Stimulated activated CD4-positive, alpha-beta T cell treated with anti-CD3 and anti-CD28 coated beads, Interleukin-12 subunit alpha, Interleukin-12 subunit beta, amount 100 ng/mL, for 24 hours (primary cell): ENCODE measurements around the gene ZFP37.
"Not testable (repeated sequence)": the region's sequence is repeated elsewhere in the genome, so short reads cannot be mapped to it uniquely, and the experiment has no call there.

ENCODE experiments used
- DNase-seq, 2 experiments: peaks; one replicate each; pipeline ENCODE4 v3.0.0-alpha.2; 2020; ENCODE audit warnings: low read depth in 2 of 2

Gene ZFP37

DNA sequence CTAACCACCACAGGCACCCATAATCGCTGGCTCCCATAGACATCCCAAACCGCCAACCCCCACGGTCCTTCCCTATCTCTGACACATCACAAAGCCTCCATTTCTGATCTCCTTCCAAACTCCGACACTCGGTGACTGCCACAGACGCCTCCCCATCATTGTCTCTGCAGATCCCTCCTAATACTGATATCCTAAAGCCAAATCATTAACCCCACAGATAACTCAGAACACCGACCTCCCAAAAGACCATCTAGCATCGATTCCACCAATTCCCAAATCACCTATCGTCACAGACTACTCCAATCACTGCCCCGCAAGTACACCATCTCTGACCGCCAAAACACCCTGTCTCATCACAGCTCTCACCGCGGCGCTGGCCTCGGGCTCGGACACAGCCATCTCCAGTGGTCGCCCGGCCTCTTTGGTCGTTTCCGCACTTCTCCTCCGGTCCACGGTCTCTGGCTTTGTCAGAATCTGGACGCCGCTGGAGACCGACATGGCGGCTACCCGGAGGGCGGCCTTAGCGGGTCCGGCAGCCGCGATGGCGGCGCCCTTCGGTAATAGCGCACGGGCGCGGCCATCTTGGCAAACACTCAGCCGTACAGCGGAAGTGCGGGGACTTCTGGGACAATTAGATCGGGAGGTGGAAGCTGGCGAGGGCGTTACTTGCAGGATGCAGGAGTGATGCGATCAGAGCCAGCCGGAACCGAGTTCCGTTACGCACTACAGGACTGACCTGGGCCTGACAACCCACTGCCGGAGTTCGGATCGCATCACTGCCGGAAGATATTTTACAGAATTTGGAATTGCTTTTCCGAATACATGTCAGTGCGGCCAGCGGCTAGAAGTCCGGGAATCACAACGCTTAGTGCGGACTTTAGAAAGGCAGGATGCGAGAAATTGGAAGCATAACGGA lies at the start of gene ZFP37:
Gene ZFP37 (minus strand): TSS at position 534 of the 916 bp plus-strand sequence. CDS start 36 bp downstream, at position 498.
- peak; percentile 66 to 68 for DNase-seq

DNA sequence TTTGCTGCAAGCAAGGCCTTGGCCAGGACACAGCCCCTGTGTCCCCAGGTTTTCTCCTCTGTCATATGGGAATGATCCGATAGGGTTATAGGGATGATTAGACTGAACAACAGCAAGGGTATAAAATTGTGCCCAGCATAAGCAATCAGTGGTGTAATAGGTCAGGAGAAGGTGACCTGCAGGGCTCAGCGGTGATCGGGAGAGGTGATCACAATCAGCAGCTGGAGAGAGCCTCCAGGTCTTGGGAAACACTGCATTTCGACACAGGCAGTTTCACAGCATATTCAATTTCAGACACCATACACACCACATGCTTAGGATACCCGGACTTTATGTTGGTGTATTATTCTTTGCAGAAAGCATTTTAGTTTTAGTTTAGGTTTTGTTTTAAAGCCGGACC lies 48.8 kb upstream of the ZFP37 start:
- DNase-seq: not testable (repeated sequence)

DNA sequence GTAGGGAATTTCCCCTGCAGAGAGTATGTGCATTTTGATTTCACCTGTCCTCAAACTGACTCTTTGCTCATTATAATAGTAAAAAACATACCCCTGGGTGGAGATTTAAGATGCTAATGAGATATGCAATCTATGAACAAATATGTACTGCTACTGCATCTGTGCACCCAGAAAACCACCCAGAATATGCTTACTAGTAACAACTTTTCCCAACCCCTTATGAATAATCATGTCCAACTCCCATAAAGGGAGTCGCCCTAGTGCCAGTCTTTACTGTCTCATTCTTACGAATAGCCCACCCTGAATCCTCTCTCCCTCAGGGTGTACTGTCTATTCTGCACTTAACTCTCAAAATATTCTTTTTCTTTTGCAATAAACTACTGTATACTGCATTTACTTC lies 39.0 kb upstream of the ZFP37 start:
- no peak for DNase-seq

DNA sequence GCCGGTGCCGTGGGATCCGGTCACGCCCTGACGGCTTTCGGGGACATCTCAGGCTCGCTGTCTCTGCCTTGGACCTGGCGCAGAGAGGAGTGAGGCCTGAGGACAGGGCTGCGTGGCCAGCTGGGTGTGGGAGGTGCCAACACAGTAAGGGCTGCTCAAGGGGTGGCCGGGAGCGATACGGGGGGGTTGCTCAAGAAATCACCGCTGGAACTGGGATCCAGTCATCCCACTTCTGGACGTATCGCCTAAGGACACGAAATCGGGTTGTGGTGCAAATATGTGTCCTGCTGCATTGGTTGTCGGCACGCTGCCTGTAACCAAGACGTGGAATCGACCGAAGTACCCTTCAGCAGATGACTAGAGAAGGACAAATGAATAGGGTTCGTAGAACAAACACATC lies 33.4 kb upstream of the ZFP37 start:
- DNase-seq: not testable (repeated sequence)

DNA sequence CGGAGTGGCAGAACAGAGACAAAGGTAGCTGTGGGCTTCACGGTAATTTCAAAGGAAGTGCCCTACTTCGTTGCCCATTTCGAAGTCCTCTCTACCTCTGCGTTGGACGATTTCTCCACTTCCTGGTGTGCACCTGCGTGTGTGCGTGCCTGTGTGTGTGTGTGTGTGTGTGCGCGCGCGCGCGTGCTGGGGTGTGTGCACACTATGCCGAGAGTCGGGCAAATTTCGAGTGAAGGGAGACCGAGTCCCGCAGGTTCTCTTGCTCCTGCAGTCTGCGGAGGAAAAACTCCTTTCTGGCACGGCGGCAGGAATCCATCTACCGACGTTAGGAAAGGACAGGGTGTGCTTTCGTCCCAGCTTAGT lies 32.6 kb upstream of the ZFP37 start:
- DNase-seq: not testable (repeated sequence)

DNA sequence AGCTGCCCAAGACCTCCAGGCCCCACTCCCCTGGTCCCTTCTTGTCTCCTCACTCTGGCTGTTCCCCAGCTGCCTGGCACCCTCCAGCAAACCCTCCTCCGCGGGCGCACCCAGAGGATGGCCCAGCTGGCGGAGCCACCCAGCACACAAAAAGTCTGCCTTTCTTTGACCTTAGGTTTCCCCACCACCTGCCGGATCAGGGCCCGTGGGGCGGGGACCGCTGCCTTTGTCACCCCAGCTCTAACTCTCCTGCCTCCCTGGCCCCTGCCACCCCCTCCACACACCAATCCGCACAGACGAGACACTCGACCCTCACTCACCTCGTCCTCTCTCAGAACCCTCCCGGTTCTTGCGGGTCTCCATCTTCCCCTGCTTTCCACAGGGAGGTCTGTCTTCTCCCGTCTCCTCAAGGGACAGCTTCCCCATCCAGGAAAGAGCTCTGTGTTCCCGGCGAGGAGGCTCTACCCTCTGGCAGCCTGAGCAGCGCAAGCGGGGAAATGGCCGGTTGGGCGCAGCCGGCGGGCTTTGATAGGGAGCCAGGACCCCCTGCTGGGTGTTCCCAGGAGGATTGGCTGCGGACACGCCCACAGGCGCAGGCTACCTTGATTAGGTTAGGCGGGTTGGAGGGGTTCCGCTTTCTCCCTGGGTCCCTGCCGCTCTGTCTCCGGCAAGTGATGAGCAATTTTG lies 32.1 kb upstream of the ZFP37 start:
- DNase-seq: not testable (repeated sequence)

DNA sequence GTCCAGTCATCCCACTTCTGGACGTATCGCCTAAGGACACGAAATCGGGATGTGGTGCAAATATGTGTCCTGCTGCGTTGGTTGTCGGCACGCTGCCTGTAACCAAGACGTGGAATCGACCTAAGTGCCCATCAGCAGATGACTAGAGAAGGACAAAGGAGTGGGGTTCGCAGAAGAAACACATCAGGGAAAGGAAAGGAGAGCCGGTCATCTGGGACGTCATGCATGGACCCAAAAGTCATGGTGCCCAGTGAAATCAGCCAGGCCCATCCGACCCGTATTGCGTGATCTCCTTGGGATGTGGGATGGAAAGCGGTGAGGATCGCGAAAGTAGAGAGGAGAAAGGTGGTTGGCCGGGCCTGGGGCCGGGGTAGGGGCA lies 6.4 kb upstream of the ZFP37 start:
- not testable (repeated sequence) for DNase-seq

DNA sequence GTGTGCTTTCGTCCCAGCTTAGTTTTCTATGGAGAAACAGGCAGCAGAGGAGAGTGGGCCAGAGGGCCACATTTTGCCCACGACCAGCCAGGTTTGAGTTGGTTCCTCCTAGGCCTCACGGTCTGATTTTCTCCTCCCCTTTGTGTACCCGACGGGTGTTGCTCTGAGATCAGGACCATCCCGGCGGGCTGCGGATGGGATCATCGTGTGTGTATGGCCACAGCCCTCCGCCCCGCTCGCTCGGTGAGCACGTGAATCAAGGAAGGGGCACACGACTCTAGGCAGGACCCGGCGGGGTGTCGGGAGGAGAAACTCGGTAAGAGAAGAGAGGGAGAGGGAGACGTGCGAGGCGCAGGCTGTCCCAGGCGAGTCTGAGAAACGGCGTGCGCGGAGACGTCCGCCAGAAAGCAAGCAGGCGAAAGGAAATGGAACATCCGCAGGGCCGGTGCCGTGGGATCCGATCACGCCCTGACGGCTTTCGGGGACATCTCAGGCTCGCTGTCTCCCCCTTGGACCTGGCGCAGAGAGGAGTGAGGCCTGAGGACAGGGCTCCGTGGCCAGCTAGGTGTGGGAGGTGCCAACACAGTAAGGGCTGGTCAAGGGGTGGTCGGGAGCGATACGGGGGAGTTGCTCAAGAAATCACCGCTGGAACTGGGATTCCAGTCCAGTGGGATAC lies 5.9 kb upstream of the ZFP37 start:
- DNase-seq: not testable (repeated sequence)

DNA sequence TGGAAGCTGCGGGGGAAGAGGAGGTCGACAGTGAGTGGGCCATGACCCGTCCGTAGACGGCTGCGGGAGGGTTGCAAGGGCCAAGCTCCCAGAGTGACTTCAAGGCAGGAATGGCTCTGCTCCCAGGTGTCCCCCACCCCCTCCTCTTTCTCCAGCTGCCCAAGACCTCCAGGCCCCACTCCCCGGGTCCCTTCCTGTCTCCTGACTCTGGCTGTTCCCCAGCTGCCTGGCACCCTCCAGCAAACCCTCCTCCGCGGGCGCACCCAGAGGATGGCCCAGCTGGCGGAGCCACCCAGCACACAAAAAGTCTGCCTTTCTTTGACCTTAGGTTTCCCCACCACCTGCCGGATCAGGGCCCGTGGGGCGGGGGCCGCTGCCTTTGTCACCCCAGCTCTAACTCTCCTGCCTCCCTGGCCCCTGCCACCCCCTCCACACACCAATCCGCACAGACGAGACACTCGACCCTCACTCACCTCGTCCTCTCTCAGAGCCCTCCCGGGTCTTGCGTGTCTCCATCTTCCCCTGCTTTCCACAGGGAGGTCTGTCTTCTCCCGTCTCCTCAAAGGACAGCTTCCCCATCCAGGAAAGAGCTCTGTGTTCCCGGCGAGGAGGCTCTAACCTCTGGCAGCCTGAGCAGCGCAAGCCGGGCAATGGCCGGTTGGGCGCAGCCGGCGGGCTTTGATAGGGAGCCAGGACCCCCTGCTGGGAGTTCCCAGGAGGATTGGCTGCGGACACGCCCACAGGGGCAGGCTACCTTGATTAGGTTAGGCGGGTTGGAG lies 4.7 kb upstream of the ZFP37 start:
- not testable (repeated sequence) for DNase-seq

DNA sequence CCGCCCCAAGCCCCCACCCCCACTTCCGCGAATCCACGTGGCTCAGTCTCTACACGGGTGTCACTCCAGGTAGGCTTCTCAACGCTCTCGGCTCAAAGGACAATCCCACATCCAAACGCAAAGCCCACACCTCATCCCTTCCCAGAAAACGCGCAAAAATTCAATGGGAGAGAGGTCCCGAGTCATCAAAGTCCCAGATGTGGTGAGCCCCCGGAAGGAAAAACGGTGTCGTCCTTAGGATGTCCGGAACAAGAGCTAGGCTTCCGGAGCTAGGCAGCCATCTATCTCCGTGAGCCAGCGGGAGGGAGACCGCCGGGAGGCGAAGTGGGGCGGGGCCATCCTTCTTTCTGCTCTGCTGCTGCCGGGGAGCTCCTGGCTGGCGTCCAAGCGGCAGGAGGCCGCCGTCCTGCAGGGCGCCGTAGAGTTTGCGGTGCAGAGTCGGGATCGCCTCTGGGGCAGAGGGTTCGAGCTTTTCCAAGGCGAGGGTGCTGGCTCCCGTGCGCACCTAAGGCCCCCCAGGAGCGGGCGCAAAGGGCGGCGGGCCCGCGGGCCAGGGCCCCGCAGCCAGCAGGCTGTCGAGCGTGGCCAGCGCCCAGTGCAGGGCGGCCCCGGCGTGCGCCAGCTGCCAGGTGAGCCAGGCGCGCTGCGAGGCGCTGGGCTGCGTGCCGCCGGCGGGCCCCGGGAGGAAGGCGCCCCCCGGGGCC lies 3.2 kb upstream of the ZFP37 start:
- DNase-seq: not testable (repeated sequence)

DNA sequence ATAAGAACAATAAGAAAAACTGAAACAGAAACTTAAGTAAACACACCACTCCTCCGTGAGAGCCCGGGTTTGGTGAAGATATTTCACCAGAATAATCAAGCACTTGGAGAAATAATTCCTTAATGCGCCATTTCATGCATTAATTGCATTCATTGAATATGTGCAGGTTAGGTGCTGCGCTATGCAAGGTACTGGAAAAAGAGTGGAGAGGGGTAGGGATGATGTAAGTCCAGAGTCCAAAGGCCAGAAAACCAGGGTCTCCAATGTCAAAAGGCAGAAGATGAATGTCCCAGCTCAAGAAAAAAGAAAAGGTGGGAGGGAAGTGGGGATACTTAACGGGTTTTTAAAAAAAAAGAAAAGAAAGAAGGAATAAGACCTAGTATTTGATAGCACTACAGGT lies 669 bp upstream of the ZFP37 start:
- DNase-seq: no peak

DNA sequence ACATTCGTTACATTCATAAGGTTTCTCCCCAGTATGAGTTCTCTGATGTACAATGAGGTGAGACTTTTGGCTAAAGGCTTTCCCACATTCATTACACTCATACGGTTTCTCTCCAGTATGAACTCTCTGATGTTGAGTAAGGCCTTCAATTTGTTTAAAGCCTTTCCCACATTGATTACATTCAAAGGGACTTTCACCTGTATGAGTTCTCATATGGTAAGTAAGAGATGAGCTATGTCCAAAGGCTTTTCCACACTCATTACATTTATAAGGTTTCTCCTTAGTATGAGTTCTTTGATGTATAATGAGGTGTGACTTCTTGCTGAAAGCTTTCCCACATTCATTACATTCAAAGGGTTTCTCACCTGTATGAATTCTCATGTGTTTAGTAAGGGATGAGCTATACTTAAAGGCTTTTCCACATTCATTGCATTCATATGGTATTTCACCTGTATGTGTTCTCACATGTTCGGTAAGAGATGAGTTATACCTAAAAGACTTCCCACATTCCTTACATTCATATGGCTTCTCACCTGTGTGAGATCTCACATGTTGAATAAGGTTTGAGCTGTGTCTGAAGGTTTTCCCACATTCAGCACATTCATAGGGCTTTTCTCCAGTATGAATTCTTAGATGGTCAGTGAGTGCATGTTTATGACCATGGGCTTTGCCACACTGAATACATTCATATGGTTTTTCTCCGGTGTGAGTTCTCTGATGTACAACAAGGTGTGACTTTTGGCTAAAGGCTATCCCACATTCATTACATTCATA lies 13.5 kb downstream of the ZFP37 start:
- no peak for DNase-seq

DNA sequence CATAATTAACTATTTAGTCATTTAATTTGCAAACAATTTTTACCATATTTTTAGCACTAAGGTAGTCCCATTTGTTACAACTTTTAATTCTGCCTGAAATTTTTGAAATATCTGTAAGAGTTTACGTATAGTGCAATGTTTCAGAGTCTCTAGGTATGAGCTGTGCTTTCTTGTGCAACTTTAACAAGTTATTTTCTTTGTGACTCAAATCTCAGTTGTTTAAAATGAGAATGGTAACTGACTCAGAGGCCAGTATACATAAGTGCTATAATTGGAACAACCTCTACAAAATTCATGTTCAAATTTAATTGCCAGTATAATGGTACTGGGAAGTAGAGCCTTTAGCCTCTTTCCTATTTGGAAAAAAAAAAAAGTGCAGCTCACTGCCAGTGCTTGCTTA lies 30.3 kb downstream of the ZFP37 start:
- no peak for DNase-seq

DNA sequence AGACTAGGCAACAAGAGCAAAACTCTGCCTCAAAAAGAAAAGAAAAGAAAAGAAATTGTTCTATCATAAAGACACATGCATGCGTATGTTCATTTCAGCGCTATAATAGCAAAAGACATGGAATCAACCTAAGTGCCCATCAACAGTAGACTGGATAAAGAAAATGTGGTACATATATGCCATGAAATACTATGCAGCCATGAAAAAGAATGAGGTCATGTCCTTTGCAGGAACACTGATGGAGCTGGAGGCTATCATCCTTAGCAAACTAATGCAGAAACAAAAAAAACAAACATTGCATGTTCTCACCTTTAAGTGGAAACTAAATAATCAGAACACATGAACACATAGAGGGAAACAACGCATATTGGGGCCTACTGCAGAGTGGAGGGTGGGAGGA lies 38.3 kb downstream of the ZFP37 start:
- DNase-seq: no peak

DNA sequence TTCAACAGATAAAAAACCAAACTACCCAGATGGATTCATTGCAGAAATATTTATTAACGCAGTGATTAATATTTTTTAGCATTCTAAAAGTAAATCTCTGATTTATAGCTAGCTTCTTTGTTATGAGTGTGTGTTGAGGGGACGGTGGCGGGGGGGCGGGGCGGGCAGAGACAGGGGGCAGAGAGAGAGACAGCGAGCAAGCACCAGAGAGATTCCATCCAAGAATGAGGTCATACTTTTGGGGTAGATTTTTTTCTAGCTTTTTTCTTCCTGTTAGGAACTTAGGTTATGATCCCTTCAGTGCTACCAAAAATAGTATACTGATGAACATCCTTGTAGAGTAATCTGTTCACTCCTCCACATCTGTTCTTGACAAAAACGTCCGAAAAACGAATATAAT lies 44.0 kb downstream of the ZFP37 start:
- no peak for DNase-seq

DNA sequence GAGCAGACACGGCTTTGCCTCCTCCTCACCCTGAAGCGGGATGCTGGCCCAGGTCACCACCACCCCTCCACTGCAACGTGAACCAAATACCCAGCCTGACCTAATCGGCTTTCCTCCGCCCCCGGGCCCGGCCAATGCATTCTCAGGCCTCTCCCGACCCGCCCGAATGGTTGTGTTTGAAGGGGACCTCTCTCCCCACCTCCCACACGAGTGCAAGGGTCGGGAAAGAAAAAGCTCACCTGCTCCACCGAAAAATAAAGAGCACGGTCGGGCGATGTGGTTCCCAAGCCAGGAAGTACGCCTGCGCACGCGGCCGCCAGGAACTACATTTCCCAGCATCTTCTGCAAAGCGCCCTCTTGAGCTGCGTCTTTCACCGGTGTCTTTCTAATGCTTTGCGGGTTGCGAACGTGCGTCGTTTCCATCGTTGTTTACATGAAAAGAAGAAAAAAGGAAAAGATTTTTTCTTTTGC lies 44.6 kb downstream of the ZFP37 start, which contains the start of gene ZNF883:
Gene ZNF883 (minus strand): TSS at position 282 of the 471 bp plus-strand sequence.
- peak; percentile 3 to 13 for DNase-seq

DNA sequence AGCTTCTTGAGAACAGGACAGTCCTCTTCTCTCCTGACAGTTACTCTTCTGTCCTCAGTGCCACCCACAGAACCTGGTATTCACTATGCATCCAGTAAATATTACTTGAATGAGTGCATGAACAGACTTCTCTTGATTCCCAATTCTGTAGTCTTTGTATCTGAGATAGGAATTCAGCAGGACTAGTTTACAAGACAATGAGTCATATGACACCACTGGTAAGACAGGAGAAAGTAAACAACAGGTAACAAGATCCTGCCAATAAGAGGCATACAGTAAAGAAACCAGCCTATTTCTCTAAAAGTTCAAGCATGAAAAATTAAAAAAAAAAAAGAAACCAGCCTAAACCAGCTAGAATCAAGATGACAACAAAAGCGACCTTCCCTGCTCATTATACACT lies 50.7 kb downstream of the ZFP37 start:
- no peak for DNase-seq

DNA sequence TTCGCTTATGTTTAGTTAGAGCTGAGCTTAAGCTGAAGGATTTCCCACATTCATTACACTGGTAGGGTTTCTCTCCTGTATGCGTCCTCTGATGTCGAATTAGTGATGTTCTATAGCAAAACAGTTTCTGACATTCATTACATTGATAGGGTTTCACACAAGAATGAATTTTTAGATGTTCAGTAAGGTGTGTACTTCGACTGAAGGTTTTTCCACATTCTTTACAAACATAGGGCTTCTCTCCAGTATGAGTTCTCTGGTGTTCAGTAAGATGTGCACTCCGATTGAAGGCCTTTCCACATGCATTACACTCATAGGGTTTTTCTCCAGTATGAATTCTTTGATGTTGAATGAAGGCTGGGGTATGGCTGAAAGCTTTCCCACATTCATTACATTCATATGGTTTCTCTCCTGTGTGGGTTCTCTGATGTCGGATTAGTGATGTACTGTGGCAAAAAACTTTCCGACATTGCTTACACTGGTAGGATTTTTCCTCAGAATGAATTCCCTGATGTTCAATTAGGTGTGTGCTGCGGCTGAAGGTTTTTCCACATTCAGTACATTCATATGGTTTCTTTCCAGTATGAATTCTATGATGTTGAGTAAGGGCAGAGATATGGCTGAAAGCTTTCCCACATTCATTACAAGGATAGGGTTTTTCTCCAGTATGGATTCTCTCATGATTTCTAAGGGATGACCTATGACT lies 59.1 kb downstream of the ZFP37 start:
- DNase-seq: no peak
